ENCODE data around the gene FMNL2.

The FMNL2 gene

GRCh38 chr2:152464851-152465470 lies 130.0 kb downstream of the FMNL2 start:
- Histone ChIP-seq H3K27me3 (ENCODE audit: control insufficient read depth, insufficient read depth, low read length) (no peaks in the 10 kb centered on the region), H3K9me3 (ENCODE audit: control insufficient read depth, insufficient read depth, low read length) (no peaks in the 10 kb centered on the region), H3K4me1 (ENCODE audit: control insufficient read depth, insufficient read depth, low read length) (peaks cover 65% of the 10 kb centered on the region), H3K36me3 (ENCODE audit: control insufficient read depth, insufficient read depth, low read length) (no peaks in the 10 kb centered on the region), H3K27ac (ENCODE audit: low read depth, low read length) (no peak overlapping the region), H3K9ac (ENCODE audit: low read depth, low read length) (no peak overlapping the region), H3K4me3 (ENCODE audit: low read depth, low read length) (no peak overlapping the region)

GRCh38 chr2:152465541-152465940 lies 130.6 kb downstream of the FMNL2 start:
- Histone ChIP-seq H3K9me3 (ENCODE audit: control insufficient read depth, insufficient read depth, low read length) (no peaks in the 10 kb centered on the region), H3K27ac (ENCODE audit: low read depth, low read length) (no peak overlapping the region), H3K9ac (ENCODE audit: low read depth, low read length) (no peak overlapping the region), H3K4me1 (ENCODE audit: control insufficient read depth, insufficient read depth, low read length) (peaks cover 70% of the 10 kb centered on the region), H3K27me3 (ENCODE audit: control insufficient read depth, insufficient read depth, low read length) (no peaks in the 10 kb centered on the region), H3K4me3 (ENCODE audit: low read depth, low read length) (no peak overlapping the region), H3K36me3 (ENCODE audit: control insufficient read depth, insufficient read depth, low read length) (no peaks in the 10 kb centered on the region)

GRCh38 chr2:152466041-152466440 lies 131.1 kb downstream of the FMNL2 start:
- H3K9ac ChIP-seq (ENCODE audit: low read depth, low read length): no peak overlapping the region
- no peaks in the 10 kb centered on the region for H3K36me3 ChIP-seq (ENCODE audit: control insufficient read depth, insufficient read depth, low read length)
- H3K27me3 ChIP-seq (ENCODE audit: control insufficient read depth, insufficient read depth, low read length): no peaks in the 10 kb centered on the region
- H3K9me3 ChIP-seq (ENCODE audit: control insufficient read depth, insufficient read depth, low read length): no peaks in the 10 kb centered on the region
- H3K4me3 ChIP-seq (ENCODE audit: low read depth, low read length): no peak overlapping the region
- no peak overlapping the region for H3K27ac ChIP-seq (ENCODE audit: low read depth, low read length)
- H3K4me1 ChIP-seq (ENCODE audit: control insufficient read depth, insufficient read depth, low read length): peaks cover 75% of the 10 kb centered on the region

GRCh38 chr2:152466980-152467676 lies 132.2 kb downstream of the FMNL2 start:
- Histone ChIP-seq H3K9me3 (ENCODE audit: control insufficient read depth, insufficient read depth, low read length) (no peaks in the 10 kb centered on the region), H3K27me3 (ENCODE audit: control insufficient read depth, insufficient read depth, low read length) (no peaks in the 10 kb centered on the region), H3K36me3 (ENCODE audit: control insufficient read depth, insufficient read depth, low read length) (no peaks in the 10 kb centered on the region), H3K4me1 (ENCODE audit: control insufficient read depth, insufficient read depth, low read length) (peaks cover 86% of the 10 kb centered on the region), H3K4me3 (ENCODE audit: low read depth, low read length) (no peak overlapping the region), H3K9ac (ENCODE audit: low read depth, low read length) (no peak overlapping the region), H3K27ac (ENCODE audit: low read depth, low read length) (no peak overlapping the region)

- Histone ChIP-seq H3K36me3 (ENCODE audit: control insufficient read depth, insufficient read depth, low read length) (no peaks in the 10 kb centered on the region), H3K9me3 (ENCODE audit: control insufficient read depth, insufficient read depth, low read length) (no peaks in the 10 kb centered on the region), H3K27ac (ENCODE audit: low read depth, low read length) (peak overlapping the region; percentile 25), H3K4me3 (ENCODE audit: low read depth, low read length) (no peak overlapping the region), H3K9ac (ENCODE audit: low read depth, low read length) (no peak overlapping the region), H3K27me3 (ENCODE audit: control insufficient read depth, insufficient read depth, low read length) (no peaks in the 10 kb centered on the region), H3K4me1 (ENCODE audit: control insufficient read depth, insufficient read depth, low read length) (peaks cover 85% of the 10 kb centered on the region)
These were observed 132.9 kb downstream of the FMNL2 start for GRCh38 chr2:152467677-152468410.

GRCh38 chr2:152468899-152469692 lies 134.1 kb downstream of the FMNL2 start:
- Histone ChIP-seq H3K4me3 (ENCODE audit: low read depth, low read length) (no peak overlapping the region), H3K9ac (ENCODE audit: low read depth, low read length) (no peak overlapping the region; the same call in 1 of the 2 replicates), H3K27me3 (ENCODE audit: control insufficient read depth, insufficient read depth, low read length) (no peaks in the 10 kb centered on the region), H3K9me3 (ENCODE audit: control insufficient read depth, insufficient read depth, low read length) (no peaks in the 10 kb centered on the region), H3K27ac (ENCODE audit: low read depth, low read length) (peak overlapping the region; percentile 65), H3K36me3 (ENCODE audit: control insufficient read depth, insufficient read depth, low read length) (no peaks in the 10 kb centered on the region), H3K4me1 (ENCODE audit: control insufficient read depth, insufficient read depth, low read length) (peaks cover 83% of the 10 kb centered on the region)

GRCh38 chr2:152470861-152471854 lies 136.2 kb downstream of the FMNL2 start:
- Histone ChIP-seq H3K9me3 (ENCODE audit: control insufficient read depth, insufficient read depth, low read length) (no peaks in the 10 kb centered on the region), H3K27me3 (ENCODE audit: control insufficient read depth, insufficient read depth, low read length) (no peaks in the 10 kb centered on the region), H3K4me1 (ENCODE audit: control insufficient read depth, insufficient read depth, low read length) (peaks cover 63% of the 10 kb centered on the region), H3K36me3 (ENCODE audit: control insufficient read depth, insufficient read depth, low read length) (no peaks in the 10 kb centered on the region), H3K27ac (ENCODE audit: low read depth, low read length) (peak overlapping the region; percentile 33), H3K9ac (ENCODE audit: low read depth, low read length) (no peak overlapping the region), H3K4me3 (ENCODE audit: low read depth, low read length) (no peak overlapping the region)

GRCh38 chr2:152472481-152472887 lies 137.5 kb downstream of the FMNL2 start:
- no peaks in the 10 kb centered on the region for H3K36me3 ChIP-seq (ENCODE audit: control insufficient read depth, insufficient read depth, low read length)
- no peak overlapping the region for H3K27ac ChIP-seq (ENCODE audit: low read depth, low read length)
- no peak overlapping the region for H3K9ac ChIP-seq (ENCODE audit: low read depth, low read length)
- peaks cover 51% of the 10 kb centered on the region for H3K4me1 ChIP-seq (ENCODE audit: control insufficient read depth, insufficient read depth, low read length)
- H3K4me3 ChIP-seq (ENCODE audit: low read depth, low read length): no peak overlapping the region
- no peaks in the 10 kb centered on the region for H3K9me3 ChIP-seq (ENCODE audit: control insufficient read depth, insufficient read depth, low read length)
- H3K27me3 ChIP-seq (ENCODE audit: control insufficient read depth, insufficient read depth, low read length): no peaks in the 10 kb centered on the region

GRCh38 chr2:152473151-152473857 lies 138.3 kb downstream of the FMNL2 start:
- Histone ChIP-seq H3K36me3 (ENCODE audit: control insufficient read depth, insufficient read depth, low read length) (no peaks in the 10 kb centered on the region), H3K9me3 (ENCODE audit: control insufficient read depth, insufficient read depth, low read length) (no peaks in the 10 kb centered on the region), H3K4me1 (ENCODE audit: control insufficient read depth, insufficient read depth, low read length) (peaks cover 42% of the 10 kb centered on the region), H3K27me3 (ENCODE audit: control insufficient read depth, insufficient read depth, low read length) (no peaks in the 10 kb centered on the region), H3K9ac (ENCODE audit: low read depth, low read length) (no peak overlapping the region), H3K27ac (ENCODE audit: low read depth, low read length) (no peak overlapping the region), H3K4me3 (ENCODE audit: low read depth, low read length) (no peak overlapping the region)
